GM19438 (cell line): ENCODE results near the gene RPL10A.

Experiments
- ATAC-seq: cut with Tn5 transposase; IDR thresholded peaks from one replicate; pipeline ENCODE4 v1.9.1; 2021; ENCODE audit warnings: low read depth; ENCODE audit not compliant: unreplicated experiment

Gene RPL10A

DNA sequence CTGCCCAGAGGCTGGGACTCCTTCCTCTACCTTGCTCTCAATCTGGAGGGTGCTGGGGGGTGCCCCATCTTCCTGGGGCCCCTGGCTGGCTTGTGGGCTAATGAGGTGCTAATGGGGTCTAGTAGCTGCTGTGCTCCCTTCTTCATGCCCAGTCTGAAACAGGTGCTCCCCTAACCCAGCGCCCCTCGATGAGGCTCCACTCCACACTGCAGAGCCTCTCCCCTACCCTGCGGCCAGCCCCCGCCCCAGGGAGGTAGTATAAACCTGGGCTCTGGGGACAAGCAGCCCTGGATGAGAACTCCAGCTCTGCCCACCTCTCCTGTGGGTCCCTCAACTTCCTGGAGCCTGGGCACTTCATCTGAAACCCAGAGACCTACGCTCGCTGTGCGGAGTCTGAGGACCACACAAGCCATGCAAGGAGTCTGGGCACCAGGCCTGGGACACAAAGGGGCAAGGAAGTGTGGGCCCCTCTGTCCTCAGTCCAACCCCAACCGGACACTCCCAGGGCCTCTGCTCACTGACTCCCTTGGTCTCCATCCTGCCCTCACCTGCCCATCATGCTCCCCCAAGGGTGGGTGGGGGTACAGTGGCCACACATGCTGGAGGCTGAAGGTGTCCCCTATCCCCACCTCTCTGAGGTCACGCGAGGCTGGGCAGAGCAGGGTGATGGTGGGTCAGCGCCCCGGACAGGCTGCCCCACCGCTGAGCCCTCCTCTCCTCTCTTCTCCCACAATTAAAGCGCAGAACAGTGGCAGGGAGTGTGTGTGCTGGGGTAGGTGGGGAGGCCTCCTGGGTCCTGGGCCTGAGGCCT, 6.1 kb downstream of the RPL10A start:
- ATAC-seq = no peak

DNA sequence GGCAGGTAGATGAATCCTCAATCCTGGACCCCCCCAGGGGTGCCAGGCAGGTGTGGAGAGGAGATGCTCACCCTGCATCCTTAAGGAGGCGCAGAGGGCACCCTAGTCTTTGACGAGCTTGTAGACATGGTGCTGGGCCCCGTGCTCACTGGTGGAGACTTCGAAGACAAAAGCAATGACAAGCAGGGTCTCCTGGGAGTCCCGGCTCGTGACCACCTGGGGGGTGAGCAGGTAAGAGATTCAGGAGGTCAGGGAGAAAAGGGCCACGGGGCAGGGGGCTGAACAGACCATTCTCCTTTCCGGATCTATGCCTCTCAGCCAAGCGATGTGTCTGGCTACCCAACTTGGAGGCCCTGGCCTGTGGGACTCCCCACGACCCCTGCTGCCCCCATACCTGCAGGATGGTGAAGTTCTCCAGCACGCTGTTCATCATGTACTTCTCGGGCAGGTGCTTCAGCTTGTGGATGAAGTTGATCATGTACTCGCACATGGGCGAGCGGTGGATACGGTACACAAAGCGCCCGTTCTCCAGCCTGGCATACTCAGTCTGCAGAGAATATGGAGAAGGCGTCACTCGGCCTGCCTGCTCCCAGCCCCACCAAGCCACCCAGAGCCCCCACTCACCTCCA, 6.9 kb downstream of the RPL10A start:
- ATAC-seq = no peak

DNA sequence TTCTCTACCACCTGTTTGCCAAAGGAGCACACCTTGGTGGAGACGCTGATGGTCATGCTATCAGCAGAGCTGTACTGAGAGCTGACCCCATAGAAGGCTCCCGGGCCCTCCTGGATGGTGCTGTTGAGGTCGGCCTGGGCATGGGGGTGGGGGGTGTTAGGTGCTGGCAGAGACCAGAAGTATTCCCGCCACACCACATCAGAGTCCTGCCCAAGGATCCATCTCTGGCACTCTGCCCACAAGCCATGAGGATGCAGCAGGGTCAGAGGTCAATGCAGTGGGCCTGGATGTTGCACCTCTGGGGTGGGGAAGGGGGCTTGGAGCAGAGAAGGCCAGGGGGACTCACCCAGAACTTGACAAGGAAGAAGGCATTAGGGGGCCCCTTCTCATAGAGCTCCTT, 7.4 kb downstream of the RPL10A start:
- no peak for ATAC-seq

DNA sequence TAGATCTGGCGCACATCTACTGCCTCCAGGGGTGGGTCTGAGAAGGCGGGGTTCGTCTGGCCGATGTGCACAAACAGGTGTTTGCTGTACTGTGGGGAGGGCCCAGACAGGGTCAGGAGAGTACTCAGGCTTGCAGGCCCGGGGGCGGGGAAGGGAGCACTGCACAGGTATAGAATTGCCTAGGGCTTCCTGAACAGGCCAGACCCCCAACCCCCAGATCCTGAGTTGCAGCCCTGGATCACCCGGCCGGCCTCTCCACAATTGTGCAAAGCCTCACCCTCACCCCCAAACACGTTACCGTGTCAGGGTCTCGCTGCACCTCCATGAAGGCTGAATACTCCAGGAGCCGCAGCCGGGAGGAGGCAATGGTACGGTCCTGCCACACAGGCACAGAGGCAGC, 7.8 kb downstream of the RPL10A start:
- no peak for ATAC-seq

DNA sequence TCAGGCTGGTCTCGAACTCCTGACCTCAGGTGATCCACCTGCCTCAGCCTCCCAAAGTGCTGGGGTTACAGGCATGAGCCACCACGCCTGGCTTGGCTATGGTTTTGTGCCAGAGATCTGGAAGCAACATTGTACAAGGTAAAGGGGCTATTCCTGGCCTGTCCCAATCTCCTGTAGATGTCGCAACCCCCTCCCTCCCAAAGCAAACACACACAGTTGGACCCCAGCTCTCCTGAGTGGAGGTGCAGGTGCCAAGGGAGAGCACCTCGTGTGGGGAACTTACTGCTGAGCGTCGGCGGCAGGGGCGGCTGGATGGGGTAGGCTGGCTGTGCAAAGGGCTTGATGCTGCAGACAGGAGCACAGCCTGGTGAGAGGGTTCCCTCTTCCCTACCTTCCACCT, 8.8 kb downstream of the RPL10A start:
- no peak for ATAC-seq

DNA sequence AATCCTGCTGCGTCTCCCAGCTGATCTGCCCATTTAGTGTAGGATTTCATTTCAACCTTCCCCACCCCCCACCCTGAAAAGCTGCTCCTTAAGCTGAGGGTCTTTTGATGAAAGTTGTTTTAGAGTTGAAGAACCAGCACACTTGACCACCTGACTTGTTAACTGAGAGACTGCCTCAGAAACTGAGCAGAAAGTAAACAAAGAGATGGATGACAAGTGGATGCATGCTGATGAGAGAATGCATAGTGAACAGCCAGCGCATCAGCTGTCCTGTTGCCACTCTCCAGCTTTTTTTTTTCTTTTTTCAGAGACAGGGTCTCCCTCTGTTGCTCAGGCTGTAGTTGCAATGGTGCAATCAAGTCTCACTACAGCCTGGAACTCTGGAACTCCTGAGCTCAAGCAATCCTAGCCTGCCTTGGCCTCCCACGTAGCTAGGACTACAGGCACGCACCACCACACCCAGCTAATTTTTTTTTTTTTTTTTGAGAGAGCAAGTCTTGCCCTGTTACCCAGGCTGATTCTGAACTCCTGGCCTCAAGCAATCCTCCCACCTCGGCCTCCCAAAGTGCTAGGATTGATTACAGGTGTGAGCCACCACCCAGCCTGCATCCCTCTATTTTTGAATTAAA, 9.5 kb downstream of the RPL10A start:
- no peak for ATAC-seq

DNA sequence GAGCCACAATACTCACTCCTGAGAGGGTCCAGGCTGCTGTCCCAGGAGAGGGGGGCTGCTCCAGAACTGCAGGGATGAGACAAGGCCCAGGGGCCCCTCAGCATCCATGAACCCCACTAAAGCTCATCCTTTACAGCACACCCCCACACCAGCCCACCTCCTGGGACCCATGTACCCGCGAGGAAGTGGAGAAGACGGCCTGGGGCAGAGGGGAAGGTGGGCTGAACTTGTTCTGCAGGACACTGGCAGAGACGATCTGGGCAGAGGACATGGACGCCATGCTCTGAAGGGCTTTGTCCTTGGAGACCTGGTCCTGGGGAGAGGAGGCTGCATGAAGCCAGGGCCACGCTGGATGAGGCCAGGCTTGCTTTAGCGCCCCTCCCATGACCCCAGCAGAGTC, 10.1 kb downstream of the RPL10A start:
- ATAC-seq = no peak

DNA sequence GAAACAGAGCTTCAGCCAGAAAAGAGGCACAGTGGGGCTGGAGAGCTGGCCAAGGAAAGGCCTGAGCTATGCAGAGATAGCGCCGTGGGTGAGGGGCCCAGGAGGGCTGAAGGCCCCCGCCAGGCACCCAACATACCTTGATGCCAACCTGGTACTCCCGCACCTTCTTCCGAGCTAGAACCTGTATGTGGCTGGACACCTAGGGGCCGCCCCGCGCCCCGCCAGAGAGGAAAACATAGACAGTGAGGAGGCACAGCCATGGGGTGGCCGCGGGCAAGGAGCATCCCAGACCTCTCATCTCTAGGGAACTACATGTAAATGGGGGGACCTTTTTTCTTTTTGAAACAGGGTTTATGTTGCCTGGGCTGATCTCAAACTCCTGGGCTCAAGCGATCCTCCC, 12.0 kb downstream of the RPL10A start:
- ATAC-seq = no peak

DNA sequence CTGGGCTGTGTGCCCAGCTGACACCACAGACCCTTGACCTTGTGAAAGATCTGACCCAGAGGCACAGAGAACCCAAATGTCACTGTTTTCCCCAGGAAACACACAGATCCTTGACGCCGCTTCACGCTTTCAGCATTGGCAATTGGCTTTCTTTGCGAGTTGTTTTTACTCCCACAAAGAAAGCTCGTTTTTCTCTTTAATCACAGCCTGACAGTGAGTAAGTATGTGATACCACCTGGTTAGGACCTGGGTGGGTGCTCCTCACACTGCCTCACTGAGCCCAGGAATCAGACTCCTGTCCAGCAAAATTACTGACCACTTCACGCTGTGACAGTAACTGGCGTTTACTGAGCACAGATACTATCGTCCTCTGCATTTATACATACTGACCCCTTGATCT, 13.0 kb downstream of the RPL10A start:
- no peak for ATAC-seq

DNA sequence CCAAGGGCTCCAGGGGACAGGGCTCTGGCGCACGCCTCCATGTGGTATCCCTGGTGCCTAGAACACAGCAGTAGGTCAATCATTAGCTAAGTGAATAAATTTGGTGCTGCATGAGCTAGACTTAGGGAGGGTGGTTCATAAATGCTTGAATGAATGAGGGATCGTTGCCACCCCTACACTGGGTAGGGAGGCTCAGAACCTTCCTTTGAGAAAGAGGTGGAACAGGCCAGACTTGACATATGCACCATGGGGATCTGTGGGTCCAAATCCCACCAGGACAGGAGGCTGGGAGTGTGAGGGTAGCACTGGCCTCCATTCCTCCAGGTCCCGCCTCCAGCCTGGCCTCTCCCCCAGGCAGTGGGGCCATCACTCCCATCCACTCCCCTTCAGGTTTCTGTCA, 14.9 kb downstream of the RPL10A start:
- ATAC-seq = no peak

DNA sequence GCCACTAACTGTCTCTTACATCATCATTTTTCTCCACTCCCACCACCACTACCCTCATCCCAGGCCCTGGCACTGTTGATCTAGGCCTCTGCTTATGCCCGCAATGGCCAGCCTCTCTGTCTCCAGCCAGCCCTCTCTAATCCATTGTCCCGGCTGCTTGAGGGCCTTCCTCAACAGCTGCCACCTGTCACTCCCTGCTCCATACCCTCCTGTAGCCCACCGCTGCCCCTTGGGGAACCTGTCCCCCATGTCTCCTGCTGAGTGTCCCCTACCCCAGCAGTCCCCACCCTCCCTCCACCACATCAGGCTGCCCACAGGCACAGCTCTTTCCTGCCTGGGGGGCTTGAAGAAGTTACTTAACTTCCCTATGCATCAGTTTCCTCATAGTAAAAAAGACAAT, 15.3 kb downstream of the RPL10A start:
- ATAC-seq = no peak

DNA sequence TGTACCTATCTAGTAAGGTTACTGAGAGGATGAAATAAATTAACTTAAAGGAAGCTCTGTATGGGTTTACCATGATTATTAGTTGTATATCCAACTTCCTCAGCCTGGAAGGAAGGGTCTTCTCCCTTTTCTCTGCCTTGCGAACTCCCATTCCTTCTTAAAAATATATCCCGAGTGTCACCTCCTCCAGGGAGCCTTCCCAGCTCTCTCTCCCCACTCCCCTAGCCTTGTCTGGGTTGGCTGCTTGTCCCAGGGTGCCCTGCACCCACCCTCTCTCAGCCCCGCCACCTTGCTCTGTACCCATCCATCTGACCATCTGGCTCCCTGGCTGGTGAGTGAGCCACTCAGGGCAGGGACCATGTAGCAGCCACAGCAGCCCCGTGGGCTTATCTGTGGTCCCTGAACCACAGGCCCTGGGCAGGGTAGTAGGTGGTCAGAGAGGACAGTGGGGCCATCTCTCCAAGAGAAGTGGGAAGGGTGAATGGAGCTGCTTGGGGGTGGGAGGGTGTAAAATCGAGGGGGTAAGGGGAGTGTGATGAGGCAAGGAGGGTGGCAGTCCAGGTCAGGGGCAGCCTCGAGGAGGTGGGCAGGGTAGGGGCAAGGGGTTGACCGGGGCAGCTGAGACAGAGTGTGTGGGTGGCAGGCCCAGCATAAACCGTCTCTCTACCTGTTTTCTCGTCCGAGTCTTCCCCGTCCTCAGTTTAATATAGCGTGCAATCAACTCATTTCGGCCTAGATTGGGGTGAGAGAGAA, 15.9 kb downstream of the RPL10A start:
- ATAC-seq = no peak

DNA sequence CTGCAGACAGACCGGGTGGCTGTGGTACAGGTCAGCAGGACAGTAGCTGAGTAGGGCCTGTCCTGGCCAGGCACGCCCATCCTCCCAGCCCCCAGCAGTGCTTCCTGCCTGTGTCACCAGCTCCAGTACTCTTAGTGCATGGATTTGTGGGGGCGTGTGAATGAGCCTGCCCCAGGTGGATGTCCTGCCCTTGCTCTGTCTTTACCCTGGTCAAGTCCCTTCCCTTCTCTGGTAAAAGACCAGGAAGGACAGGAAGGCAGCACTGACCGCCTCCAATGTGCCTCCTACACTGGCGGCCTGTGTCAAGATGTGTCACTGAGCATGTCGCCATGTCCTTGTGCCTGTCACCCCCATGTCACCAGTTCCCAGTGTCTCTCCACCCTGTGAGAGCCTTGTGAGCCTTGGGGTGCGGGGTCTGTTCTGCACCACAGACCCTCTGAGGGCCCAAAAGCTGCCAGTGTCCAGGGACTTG, 16.8 kb downstream of the RPL10A start:
- no peak for ATAC-seq

DNA sequence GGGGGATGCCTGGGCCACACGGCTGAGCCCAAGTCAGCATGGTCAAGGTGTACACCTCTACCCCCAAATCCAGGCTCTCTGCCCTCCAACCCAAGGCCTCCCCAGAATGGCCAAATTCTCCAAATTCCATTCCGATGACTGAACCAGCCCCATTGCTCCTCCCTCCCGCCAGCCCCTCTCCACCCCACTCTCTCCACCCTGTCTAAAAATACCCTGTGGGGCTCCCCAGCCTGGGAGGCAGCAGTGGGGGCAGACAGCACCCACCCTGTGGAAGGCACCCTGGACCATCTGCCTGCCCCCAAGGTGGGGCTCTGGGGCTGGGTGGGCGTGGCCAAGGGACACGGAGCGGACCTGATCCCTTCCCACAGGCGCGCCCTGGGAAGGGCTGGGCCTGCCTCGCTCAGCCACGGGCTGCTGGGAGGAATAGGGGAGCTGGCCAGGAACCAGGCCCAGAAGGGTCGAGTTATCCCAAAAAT, 17.2 kb downstream of the RPL10A start:
- no peak for ATAC-seq

DNA sequence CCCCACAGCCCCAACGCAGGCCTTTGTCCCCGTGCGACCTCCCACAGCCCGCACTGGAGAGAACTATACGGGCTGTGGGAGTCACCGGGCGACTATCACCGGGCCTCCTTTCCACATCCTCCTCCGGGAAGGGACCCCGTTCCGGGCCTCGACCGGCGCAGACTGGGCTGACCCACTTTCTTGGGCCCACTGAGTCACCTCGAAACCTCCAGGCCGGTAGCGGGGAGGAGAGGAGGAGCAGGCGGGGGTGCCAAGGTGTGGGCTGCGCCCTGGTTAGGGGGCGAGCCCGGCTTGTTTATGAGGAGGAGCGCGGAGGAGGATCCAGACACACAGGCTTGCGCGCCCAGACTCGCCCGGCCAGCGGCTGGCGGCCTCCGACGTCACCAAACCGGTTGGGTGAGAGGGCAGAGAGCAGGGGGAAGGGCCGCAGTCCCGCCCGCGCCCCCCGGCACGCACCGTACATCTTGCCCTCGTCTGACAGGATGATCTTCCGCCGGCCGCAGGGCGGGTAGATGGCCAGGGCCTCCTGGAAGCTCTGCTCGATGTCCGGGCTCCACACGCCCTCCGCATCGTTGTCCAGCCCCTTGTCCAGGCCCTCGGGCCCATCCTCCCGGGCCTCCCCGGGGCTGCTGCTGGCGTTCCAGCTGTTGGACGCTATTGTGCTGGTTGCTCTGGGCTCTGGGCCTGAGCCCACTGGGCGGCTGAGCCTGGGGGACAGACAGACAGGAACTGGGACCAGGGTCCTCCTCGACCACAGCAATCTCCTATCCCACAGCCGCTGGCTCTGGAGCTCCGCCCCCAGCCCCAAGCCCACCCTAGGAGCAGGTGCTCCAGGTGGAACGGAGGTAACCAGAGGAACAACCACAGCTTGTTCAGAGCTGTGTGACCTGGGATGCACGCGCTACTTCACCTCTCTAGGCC, 18.1 kb downstream of the RPL10A start:
- no peak for ATAC-seq

DNA sequence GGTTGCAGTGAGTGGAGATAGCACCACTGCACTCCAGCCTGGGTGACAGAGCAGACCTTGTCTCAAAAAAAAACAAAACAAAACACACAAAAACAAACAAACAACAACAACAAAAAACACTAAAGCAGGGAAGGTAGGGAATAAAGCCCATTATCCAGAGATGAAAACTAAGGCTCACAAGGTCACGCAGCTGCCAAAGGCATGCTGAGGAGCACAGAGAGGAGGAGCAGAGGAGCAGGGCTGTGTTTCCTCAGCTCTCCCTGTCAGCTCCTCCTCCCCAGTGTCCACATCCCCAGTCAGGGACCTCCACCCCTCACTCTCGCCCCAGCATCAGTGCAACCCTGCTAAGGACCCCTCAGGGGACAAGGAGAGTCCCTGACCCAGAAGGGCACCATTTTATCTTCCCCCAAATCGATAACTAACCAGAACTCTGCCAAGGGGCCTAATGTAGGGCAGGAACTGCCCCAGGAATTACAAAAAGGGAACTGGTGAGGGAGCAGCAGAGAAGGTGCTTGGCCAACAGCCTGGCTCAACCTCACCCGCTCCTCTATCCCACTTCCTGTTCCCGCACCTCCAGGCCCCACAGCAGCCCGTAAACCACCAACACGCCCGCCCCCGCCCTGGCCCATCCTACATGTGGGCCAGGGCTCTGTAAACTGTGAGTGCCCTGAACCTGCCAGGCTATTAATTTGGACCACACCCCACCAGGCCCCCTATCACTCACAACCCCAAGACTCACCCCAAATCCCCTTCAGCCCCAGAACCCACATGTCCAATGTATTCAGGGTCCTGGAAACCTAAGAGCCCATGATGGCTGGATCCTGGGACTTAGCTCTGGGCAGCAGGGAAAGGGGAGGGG, 19.7 kb downstream of the RPL10A start:
- no peak for ATAC-seq

DNA sequence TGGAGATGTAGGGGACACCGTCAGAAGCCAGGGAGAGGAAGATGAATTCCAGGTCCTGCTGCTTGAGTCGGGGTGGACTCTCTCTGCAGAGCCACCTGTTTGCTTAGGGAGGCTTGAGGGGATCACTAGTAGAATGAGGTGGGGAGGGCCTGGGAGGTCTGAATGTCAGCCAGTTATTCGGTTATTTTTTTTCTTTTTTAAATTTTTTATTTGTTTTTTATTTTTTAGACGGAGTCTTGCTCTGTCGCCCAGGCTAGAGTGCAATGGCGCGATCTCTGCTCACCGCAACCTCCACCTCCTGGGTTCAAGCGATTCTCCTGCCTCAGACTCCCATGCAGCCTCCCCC, 20.3 kb downstream of the RPL10A start:
- no peak for ATAC-seq

DNA sequence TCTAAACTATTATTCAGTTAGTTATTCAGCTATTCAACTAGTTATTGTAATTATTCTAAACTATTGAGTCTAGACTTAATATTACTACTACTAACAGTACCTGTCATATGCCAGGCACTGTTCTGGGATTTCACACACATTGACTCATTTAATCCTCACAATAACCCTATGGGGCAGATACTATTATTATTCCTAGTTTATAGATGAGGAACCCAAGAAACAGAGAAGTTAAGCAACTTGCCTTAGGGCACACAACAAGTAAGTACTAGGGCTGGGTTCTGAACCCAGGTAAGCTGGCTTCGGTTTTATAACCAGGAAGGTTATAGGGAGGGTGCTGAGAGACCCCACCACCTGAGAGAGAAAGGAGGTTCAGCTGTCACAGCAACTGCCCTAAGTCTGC, 20.9 kb downstream of the RPL10A start:
- ATAC-seq = no peak
